Stimulated activated CD8-positive, alpha-beta memory T cell treated with anti-CD3 and anti-CD28 coated beads, Interleukin-2, amount 100 ng/mL, for 48 hours (primary cell): ENCODE measurements around the gene LPAR3.

Source experiments
- DNase-seq, 2 donors: peaks; one replicate each; pipeline ENCODE4 v3.0.0-alpha.2; 2020; ENCODE audit warnings: low read depth in 2 of 2

The LPAR3 gene

GRCh38 chr1:84775535-84775920 is 117.5 kb downstream of the LPAR3 start:
- DNase-seq: no peak

- no peak for DNase-seq
These were observed 118.1 kb downstream of the LPAR3 start for GRCh38 chr1:84774669-84775534.

GRCh38 chr1:84773933-84774497 is 119.0 kb downstream of the LPAR3 start:
- no peak for DNase-seq

GRCh38 chr1:84773195-84773594 is 119.8 kb downstream of the LPAR3 start:
- DNase-seq: no peak

- peak; percentile 29 to 58 for DNase-seq
These were observed 120.5 kb downstream of the LPAR3 start for GRCh38 chr1:84772428-84772943.

GRCh38 chr1:84771895-84772294 is 121.1 kb downstream of the LPAR3 start:
- DNase-seq: no peak

- no peak for DNase-seq
These were observed 122.5 kb downstream of the LPAR3 start for GRCh38 chr1:84770481-84770880.

- no peak for DNase-seq
These were observed 123.4 kb downstream of the LPAR3 start for GRCh38 chr1:84769636-84770035.

- DNase-seq: no peak
These were observed 124.4 kb downstream of the LPAR3 start for GRCh38 chr1:84768634-84769033.

GRCh38 chr1:84763912-84764680 is 128.9 kb downstream of the LPAR3 start:
- DNase-seq: no peak

GRCh38 chr1:84762664-84763063 is 130.3 kb downstream of the LPAR3 start:
- no peak for DNase-seq
